Measurements from ENCODE around the gene PIK3R1.

PIK3R1 gene

GRCh38 chr5:68170826-68171558 is 44.6 kb upstream of the PIK3R1 start:
- H4K20me1 ChIP-seq (ENCODE audit: control insufficient read depth, insufficient read depth, low read depth, low read length) = no peaks in the 10 kb centered on the region
- no peaks in the 10 kb centered on the region for H3K27me3 ChIP-seq (ENCODE audit: control insufficient read depth, low read length)
- no peaks in the 10 kb centered on the region for H3K36me3 ChIP-seq (ENCODE audit: control insufficient read depth, low read length)
- H3K79me2 ChIP-seq (ENCODE audit: control insufficient read depth, low read length) = no peaks in the 10 kb centered on the region
- H3K9me3 ChIP-seq (ENCODE audit: control insufficient read depth, insufficient read depth, low read length) = no peaks in the 10 kb centered on the region
- no peaks in the 10 kb centered on the region for H3K4me1 ChIP-seq (ENCODE audit: control insufficient read depth, low read length)
- H3K9me2 ChIP-seq (replicated peaks; ENCODE audit: control insufficient read depth, low read length) = no peaks in the 10 kb centered on the region
- H3K4me3 ChIP-seq (ENCODE audit: low read length) = no peak overlapping the region
- H3F3A ChIP-seq (ENCODE audit: control insufficient read depth, insufficient read depth) = no peaks in the 10 kb centered on the region
- no peak overlapping the region for H3K27ac ChIP-seq (ENCODE audit: low read depth, low read length)
- H3K4me2 ChIP-seq (ENCODE audit: low read length) = no peak overlapping the region
- TF ChIP-seq EZH2phosphoT487 (IDR thresholded peaks at IDR 0.05; ENCODE audit: borderline replicate concordance, low read length) (no peak), CTCF (IDR thresholded peaks at IDR 0.05; ENCODE audit: low read depth, low read length, poor library complexity, severe bottlenecking) (no peak)

- Histone ChIP-seq H3K27ac (ENCODE audit: low read depth, low read length) (no peak overlapping the region), H3K27me3 (ENCODE audit: control insufficient read depth, low read length) (no peaks in the 10 kb centered on the region), H3K79me2 (ENCODE audit: control insufficient read depth, low read length) (no peaks in the 10 kb centered on the region), H3K9me2 (replicated peaks; ENCODE audit: control insufficient read depth, low read length) (no peaks in the 10 kb centered on the region), H3K4me2 (ENCODE audit: low read length) (no peak overlapping the region), H3K9me3 (ENCODE audit: control insufficient read depth, insufficient read depth, low read length) (no peaks in the 10 kb centered on the region), H3K4me3 (ENCODE audit: low read length) (no peak overlapping the region), H3F3A (ENCODE audit: control insufficient read depth, insufficient read depth) (no peaks in the 10 kb centered on the region), H3K4me1 (ENCODE audit: control insufficient read depth, low read length) (no peaks in the 10 kb centered on the region), H4K20me1 (ENCODE audit: control insufficient read depth, insufficient read depth, low read depth, low read length) (no peaks in the 10 kb centered on the region), H3K36me3 (ENCODE audit: control insufficient read depth, low read length) (no peaks in the 10 kb centered on the region)
- TF ChIP-seq CTCF (IDR thresholded peaks at IDR 0.05; ENCODE audit: low read depth, low read length, poor library complexity, severe bottlenecking) = no peak
- no peak for TF ChIP-seq EZH2phosphoT487 (IDR thresholded peaks at IDR 0.05; ENCODE audit: borderline replicate concordance, low read length)
These were observed 43.2 kb upstream of the PIK3R1 start for GRCh38 chr5:68172314-68172713.

- H3K27me3 ChIP-seq (ENCODE audit: control insufficient read depth, low read length) = no peaks in the 10 kb centered on the region
- no peaks in the 10 kb centered on the region for H3K79me2 ChIP-seq (ENCODE audit: control insufficient read depth, low read length)
- TF ChIP-seq CTCF (IDR thresholded peaks at IDR 0.05; ENCODE audit: low read depth, low read length, poor library complexity, severe bottlenecking) = no peak
- no peak for TF ChIP-seq EZH2phosphoT487 (IDR thresholded peaks at IDR 0.05; ENCODE audit: borderline replicate concordance, low read length)
- H3K27ac ChIP-seq (ENCODE audit: low read depth, low read length) = no peak overlapping the region
- no peaks in the 10 kb centered on the region for H3K36me3 ChIP-seq (ENCODE audit: control insufficient read depth, low read length)
- no peaks in the 10 kb centered on the region for H3K9me3 ChIP-seq (ENCODE audit: control insufficient read depth, insufficient read depth, low read length)
- no peaks in the 10 kb centered on the region for H3K4me1 ChIP-seq (ENCODE audit: control insufficient read depth, low read length)
- H3K4me2 ChIP-seq (ENCODE audit: low read length) = no peak overlapping the region
- H3F3A ChIP-seq (ENCODE audit: control insufficient read depth, insufficient read depth) = no peaks in the 10 kb centered on the region
- no peaks in the 10 kb centered on the region for H4K20me1 ChIP-seq (ENCODE audit: control insufficient read depth, insufficient read depth, low read depth, low read length)
- no peaks in the 10 kb centered on the region for H3K9me2 ChIP-seq (replicated peaks; ENCODE audit: control insufficient read depth, low read length)
- H3K4me3 ChIP-seq (ENCODE audit: low read length) = no peak overlapping the region
These were observed 42.5 kb upstream of the PIK3R1 start for GRCh38 chr5:68173007-68173406.
